ENCODE measurements around the gene KIF21A.

DNA sequence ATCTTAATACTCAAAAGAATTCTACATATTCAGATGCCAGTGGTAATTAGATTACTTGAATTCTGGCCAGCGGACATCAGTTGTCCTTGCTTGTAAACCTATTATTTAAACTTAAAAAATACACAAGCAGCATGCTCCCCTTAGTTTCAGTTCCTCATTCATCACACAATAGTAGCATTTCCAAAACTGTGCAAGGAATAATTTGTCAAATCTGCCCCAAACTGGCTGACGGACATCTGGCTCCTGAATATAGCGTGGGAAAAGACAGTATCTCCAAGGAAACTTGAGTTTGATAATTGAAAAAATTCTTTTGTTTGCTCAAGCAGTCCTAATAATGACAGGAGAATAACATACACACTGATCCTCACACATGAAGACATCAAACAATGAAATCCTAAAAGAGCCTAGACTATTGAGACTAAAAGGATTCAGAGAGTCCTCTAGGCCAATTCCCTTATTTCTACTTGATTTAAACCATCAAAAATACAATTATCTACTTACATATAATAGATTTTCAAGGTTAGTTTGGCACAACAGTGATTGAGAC, 90.4 kb downstream of the KIF21A start:
- TF ChIP-seq, protein P1, sequence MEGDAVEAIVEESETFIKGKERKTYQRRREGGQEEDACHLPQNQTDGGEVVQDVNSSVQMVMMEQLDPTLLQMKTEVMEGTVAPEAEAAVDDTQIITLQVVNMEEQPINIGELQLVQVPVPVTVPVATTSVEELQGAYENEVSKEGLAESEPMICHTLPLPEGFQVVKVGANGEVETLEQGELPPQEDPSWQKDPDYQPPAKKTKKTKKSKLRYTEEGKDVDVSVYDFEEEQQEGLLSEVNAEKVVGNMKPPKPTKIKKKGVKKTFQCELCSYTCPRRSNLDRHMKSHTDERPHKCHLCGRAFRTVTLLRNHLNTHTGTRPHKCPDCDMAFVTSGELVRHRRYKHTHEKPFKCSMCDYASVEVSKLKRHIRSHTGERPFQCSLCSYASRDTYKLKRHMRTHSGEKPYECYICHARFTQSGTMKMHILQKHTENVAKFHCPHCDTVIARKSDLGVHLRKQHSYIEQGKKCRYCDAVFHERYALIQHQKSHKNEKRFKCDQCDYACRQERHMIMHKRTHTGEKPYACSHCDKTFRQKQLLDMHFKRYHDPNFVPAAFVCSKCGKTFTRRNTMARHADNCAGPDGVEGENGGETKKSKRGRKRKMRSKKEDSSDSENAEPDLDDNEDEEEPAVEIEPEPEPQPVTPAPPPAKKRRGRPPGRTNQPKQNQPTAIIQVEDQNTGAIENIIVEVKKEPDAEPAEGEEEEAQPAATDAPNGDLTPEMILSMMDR (IDR thresholded peaks at IDR 0.05) = no peak
- no peak for TF ChIP-seq POLR2A (IDR thresholded peaks at IDR 0.05)
